Measurements from ENCODE around the gene SEPHS2.
A peak's percentile ranks its signal among the peaks of the same experiment; 100 is the strongest.

SEPHS2 gene

DNA sequence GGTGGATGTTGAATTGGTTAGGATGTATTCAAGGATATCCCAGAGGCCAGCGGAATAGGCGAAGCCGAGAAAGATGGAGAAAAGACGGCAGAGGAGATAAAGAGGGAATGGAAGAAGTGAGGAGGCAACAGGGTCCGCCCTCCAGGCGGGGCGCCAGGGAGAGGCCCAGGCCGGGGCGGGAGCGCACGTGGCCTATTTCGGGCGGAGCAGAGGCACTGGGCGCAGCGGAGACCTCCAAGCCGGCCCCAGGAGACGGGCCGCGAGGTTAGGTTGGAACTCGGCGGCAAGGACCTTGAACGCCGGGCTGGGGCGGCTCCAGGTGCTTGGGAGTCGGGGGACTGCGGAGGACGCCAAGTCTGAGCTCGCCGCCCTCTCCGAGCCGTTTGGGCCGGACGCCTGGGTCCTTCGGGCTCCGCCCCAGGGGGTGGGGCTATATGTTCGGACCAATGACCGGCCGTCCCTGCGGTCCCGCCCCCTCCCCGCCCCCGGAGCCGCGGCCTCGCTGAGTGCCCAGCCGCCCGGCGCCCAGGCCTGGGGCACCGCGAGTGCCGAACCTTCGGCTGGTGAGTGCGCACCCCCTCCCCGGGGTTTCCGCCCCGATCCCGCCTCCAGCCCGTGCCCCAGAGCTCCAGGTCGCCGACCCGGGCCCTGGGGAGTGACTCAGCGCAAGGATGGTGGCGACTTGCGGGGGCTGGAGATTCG is 38.4 kb downstream of the SEPHS2 start, which contains the start of gene ZNF771 (continued):
- TF ChIP-seq, protein P1, sequence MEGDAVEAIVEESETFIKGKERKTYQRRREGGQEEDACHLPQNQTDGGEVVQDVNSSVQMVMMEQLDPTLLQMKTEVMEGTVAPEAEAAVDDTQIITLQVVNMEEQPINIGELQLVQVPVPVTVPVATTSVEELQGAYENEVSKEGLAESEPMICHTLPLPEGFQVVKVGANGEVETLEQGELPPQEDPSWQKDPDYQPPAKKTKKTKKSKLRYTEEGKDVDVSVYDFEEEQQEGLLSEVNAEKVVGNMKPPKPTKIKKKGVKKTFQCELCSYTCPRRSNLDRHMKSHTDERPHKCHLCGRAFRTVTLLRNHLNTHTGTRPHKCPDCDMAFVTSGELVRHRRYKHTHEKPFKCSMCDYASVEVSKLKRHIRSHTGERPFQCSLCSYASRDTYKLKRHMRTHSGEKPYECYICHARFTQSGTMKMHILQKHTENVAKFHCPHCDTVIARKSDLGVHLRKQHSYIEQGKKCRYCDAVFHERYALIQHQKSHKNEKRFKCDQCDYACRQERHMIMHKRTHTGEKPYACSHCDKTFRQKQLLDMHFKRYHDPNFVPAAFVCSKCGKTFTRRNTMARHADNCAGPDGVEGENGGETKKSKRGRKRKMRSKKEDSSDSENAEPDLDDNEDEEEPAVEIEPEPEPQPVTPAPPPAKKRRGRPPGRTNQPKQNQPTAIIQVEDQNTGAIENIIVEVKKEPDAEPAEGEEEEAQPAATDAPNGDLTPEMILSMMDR (tag by site-specific recombination; IDR thresholded peaks at IDR 0.05): peak; percentile 81
- no peak for TF ChIP-seq ZNF747 (tag by site-specific recombination; IDR thresholded peaks at IDR 0.05)
- TF ChIP-seq ZNF239 (tag by site-specific recombination; IDR thresholded peaks at IDR 0.05): no peak
- TF ChIP-seq ZNF302 (tag by site-specific recombination; IDR thresholded peaks at IDR 0.05; ENCODE audit: low read depth): no peak
- TF ChIP-seq YY1 (tag by site-specific recombination; IDR thresholded peaks at IDR 0.05): peak; percentile 68; the same call in 1 of the 2 replicates
- TF ChIP-seq, protein P2, sequence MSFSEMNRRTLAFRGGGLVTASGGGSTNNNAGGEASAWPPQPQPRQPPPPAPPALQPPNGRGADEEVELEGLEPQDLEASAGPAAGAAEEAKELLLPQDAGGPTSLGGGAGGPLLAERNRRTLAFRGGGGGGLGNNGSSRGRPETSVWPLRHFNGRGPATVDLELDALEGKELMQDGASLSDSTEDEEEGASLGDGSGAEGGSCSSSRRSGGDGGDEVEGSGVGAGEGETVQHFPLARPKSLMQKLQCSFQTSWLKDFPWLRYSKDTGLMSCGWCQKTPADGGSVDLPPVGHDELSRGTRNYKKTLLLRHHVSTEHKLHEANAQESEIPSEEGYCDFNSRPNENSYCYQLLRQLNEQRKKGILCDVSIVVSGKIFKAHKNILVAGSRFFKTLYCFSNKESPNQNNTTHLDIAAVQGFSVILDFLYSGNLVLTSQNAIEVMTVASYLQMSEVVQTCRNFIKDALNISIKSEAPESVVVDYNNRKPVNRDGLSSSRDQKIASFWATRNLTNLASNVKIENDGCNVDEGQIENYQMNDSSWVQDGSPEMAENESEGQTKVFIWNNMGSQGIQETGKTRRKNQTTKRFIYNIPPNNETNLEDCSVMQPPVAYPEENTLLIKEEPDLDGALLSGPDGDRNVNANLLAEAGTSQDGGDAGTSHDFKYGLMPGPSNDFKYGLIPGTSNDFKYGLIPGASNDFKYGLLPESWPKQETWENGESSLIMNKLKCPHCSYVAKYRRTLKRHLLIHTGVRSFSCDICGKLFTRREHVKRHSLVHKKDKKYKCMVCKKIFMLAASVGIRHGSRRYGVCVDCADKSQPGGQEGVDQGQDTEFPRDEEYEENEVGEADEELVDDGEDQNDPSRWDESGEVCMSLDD (tag by site-specific recombination; IDR thresholded peaks at IDR 0.05): no peak
- no peak for TF ChIP-seq ZNF701 (tag by site-specific recombination; IDR thresholded peaks at IDR 0.05)
- TF ChIP-seq ZNF433 (tag by site-specific recombination; IDR thresholded peaks at IDR 0.05; ENCODE audit: low read depth): no peak
- TF ChIP-seq ZNF660 (tag by site-specific recombination; IDR thresholded peaks at IDR 0.05): peak; percentile 89
- TF ChIP-seq ZNF121 (tag by site-specific recombination; IDR thresholded peaks at IDR 0.05): 0 out of 2 replicates have a peak, but pooled peaks have one; percentile 29
- TF ChIP-seq OVOL3 (tag by site-specific recombination; IDR thresholded peaks at IDR 0.05): peak; percentile 76
- TF ChIP-seq ZNF350 (tag by site-specific recombination; IDR thresholded peaks at IDR 0.05): no peak
- 0 out of 2 replicates have a peak, but pooled peaks have one; percentile 40 for TF ChIP-seq HOXD13 (CRISPR knock-in tag; IDR thresholded peaks at IDR 0.05; ENCODE audit: borderline replicate concordance)
- peak; percentile 90 for TF ChIP-seq SP7 (tag by site-specific recombination; IDR thresholded peaks at IDR 0.05)
- peak; percentile 99 for TF ChIP-seq KLF16 (tag by site-specific recombination; IDR thresholded peaks at IDR 0.05)
- TF ChIP-seq ZNF324 (tag by site-specific recombination; IDR thresholded peaks at IDR 0.05): peak; percentile 78
- TF ChIP-seq ZNF654 (tag by site-specific recombination; IDR thresholded peaks at IDR 0.05; ENCODE audit: low read depth): no peak
- TF ChIP-seq, protein P3, sequence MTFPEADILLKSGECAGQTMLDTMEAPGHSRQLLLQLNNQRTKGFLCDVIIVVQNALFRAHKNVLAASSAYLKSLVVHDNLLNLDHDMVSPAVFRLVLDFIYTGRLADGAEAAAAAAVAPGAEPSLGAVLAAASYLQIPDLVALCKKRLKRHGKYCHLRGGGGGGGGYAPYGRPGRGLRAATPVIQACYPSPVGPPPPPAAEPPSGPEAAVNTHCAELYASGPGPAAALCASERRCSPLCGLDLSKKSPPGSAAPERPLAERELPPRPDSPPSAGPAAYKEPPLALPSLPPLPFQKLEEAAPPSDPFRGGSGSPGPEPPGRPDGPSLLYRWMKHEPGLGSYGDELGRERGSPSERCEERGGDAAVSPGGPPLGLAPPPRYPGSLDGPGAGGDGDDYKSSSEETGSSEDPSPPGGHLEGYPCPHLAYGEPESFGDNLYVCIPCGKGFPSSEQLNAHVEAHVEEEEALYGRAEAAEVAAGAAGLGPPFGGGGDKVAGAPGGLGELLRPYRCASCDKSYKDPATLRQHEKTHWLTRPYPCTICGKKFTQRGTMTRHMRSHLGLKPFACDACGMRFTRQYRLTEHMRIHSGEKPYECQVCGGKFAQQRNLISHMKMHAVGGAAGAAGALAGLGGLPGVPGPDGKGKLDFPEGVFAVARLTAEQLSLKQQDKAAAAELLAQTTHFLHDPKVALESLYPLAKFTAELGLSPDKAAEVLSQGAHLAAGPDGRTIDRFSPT (tag by site-specific recombination; IDR thresholded peaks at IDR 0.05): peak; percentile 96
- TF ChIP-seq, protein P4, sequence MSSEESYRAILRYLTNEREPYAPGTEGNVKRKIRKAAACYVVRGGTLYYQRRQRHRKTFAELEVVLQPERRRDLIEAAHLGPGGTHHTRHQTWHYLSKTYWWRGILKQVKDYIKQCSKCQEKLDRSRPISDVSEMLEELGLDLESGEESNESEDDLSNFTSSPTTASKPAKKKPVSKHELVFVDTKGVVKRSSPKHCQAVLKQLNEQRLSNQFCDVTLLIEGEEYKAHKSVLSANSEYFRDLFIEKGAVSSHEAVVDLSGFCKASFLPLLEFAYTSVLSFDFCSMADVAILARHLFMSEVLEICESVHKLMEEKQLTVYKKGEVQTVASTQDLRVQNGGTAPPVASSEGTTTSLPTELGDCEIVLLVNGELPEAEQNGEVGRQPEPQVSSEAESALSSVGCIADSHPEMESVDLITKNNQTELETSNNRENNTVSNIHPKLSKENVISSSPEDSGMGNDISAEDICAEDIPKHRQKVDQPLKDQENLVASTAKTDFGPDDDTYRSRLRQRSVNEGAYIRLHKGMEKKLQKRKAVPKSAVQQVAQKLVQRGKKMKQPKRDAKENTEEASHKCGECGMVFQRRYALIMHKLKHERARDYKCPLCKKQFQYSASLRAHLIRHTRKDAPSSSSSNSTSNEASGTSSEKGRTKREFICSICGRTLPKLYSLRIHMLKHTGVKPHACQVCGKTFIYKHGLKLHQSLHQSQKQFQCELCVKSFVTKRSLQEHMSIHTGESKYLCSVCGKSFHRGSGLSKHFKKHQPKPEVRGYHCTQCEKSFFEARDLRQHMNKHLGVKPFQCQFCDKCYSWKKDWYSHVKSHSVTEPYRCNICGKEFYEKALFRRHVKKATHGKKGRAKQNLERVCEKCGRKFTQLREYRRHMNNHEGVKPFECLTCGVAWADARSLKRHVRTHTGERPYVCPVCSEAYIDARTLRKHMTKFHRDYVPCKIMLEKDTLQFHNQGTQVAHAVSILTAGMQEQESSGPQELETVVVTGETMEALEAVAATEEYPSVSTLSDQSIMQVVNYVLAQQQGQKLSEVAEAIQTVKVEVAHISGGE (tag by site-specific recombination; conservative IDR thresholded peaks at IDR 0.05; ENCODE audit: low read depth): peak; percentile 47
- no peak; the same call in 1 of the 2 replicates for TF ChIP-seq ZNF768 (tag by site-specific recombination; IDR thresholded peaks at IDR 0.05)
- TF ChIP-seq, protein P5, sequence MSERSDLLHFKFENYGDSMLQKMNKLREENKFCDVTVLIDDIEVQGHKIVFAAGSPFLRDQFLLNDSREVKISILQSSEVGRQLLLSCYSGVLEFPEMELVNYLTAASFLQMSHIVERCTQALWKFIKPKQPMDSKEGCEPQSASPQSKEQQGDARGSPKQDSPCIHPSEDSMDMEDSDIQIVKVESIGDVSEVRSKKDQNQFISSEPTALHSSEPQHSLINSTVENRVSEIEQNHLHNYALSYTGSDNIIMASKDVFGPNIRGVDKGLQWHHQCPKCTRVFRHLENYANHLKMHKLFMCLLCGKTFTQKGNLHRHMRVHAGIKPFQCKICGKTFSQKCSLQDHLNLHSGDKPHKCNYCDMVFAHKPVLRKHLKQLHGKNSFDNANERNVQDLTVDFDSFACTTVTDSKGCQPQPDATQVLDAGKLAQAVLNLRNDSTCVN (tag by site-specific recombination; optimal IDR thresholded peaks at IDR 0.05): peak; percentile 92
- no peak for TF ChIP-seq ZNF785 (tag by site-specific recombination; IDR thresholded peaks at IDR 0.05)
- TF ChIP-seq, protein P6, sequence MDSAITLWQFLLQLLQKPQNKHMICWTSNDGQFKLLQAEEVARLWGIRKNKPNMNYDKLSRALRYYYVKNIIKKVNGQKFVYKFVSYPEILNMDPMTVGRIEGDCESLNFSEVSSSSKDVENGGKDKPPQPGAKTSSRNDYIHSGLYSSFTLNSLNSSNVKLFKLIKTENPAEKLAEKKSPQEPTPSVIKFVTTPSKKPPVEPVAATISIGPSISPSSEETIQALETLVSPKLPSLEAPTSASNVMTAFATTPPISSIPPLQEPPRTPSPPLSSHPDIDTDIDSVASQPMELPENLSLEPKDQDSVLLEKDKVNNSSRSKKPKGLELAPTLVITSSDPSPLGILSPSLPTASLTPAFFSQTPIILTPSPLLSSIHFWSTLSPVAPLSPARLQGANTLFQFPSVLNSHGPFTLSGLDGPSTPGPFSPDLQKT (IDR thresholded peaks at IDR 0.05; ENCODE audit: borderline replicate concordance, low read depth, low read length): no peak
- TF ChIP-seq, protein P7, sequence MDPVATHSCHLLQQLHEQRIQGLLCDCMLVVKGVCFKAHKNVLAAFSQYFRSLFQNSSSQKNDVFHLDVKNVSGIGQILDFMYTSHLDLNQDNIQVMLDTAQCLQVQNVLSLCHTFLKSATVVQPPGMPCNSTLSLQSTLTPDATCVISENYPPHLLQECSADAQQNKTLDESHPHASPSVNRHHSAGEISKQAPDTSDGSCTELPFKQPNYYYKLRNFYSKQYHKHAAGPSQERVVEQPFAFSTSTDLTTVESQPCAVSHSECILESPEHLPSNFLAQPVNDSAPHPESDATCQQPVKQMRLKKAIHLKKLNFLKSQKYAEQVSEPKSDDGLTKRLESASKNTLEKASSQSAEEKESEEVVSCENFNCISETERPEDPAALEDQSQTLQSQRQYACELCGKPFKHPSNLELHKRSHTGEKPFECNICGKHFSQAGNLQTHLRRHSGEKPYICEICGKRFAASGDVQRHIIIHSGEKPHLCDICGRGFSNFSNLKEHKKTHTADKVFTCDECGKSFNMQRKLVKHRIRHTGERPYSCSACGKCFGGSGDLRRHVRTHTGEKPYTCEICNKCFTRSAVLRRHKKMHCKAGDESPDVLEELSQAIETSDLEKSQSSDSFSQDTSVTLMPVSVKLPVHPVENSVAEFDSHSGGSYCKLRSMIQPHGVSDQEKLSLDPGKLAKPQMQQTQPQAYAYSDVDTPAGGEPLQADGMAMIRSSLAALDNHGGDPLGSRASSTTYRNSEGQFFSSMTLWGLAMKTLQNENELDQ (tag by site-specific recombination; IDR thresholded peaks at IDR 0.05; ENCODE audit: low read depth): no peak

All from HEK293 (cell line).